ENCODE measurements around the gene CD2BP2. TPM values are rescaled to one million over a fixed set of nuclear protein-coding genes. Genes with fewer than 3 reads are reported as not detected.

Gene CD2BP2
- total and polyA plus RNA-seq, 9 of the 15 experiments (the other 6 are each of a cell fraction or from before 2014, with no cell fraction given): 3.9 to 51.1 (median 32.8) TPM

GRCh38 chr16:30377812-30378235 lies 22.7 kb upstream of the CD2BP2 start (continued):
- TF ChIP-seq, protein P1, sequence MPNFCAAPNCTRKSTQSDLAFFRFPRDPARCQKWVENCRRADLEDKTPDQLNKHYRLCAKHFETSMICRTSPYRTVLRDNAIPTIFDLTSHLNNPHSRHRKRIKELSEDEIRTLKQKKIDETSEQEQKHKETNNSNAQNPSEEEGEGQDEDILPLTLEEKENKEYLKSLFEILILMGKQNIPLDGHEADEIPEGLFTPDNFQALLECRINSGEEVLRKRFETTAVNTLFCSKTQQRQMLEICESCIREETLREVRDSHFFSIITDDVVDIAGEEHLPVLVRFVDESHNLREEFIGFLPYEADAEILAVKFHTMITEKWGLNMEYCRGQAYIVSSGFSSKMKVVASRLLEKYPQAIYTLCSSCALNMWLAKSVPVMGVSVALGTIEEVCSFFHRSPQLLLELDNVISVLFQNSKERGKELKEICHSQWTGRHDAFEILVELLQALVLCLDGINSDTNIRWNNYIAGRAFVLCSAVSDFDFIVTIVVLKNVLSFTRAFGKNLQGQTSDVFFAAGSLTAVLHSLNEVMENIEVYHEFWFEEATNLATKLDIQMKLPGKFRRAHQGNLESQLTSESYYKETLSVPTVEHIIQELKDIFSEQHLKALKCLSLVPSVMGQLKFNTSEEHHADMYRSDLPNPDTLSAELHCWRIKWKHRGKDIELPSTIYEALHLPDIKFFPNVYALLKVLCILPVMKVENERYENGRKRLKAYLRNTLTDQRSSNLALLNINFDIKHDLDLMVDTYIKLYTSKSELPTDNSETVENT (CRISPR knock-in tag; IDR thresholded peaks at IDR 0.05): no peak
- no peak for TF ChIP-seq ZNF551 (CRISPR knock-in tag; IDR thresholded peaks at IDR 0.05)
- no peak for TF ChIP-seq SAFB2 (IDR thresholded peaks at IDR 0.05; ENCODE audit: borderline replicate concordance, low read depth, low read length, severe bottlenecking)
- no peak for TF ChIP-seq MAFK (IDR thresholded peaks at IDR 0.05; ENCODE audit: low read length)
- TF ChIP-seq MCM5 (IDR thresholded peaks at IDR 0.05; ENCODE audit: low read depth): no peak
- TF ChIP-seq CBFB (CRISPR knock-in tag; IDR thresholded peaks at IDR 0.05): no peak
- TF ChIP-seq HSF4 (CRISPR knock-in tag; IDR thresholded peaks at IDR 0.05; ENCODE audit: borderline replicate concordance): no peak
- TF ChIP-seq RHOXF2B (CRISPR knock-in tag; conservative IDR thresholded peaks at IDR 0.05): no peak
- TF ChIP-seq, protein P2, sequence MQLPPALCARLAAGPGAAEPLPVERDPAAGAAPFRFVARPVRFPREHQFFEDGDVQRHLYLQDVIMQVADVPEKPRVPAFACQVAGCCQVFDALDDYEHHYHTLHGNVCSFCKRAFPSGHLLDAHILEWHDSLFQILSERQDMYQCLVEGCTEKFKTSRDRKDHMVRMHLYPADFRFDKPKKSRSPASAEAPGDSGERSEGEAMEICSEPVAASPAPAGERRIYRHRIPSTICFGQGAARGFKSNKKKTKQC (CRISPR knock-in tag; IDR thresholded peaks at IDR 0.05): no peak
- peak in 1 of 2 experiments; percentile 69; a peak in 1 of 4 replicates for TF ChIP-seq KDM4B (IDR thresholded peaks at IDR 0.05; ENCODE audit: borderline replicate concordance in 2 of 2, low read depth in 1 of 2)
- TF ChIP-seq, protein P3, sequence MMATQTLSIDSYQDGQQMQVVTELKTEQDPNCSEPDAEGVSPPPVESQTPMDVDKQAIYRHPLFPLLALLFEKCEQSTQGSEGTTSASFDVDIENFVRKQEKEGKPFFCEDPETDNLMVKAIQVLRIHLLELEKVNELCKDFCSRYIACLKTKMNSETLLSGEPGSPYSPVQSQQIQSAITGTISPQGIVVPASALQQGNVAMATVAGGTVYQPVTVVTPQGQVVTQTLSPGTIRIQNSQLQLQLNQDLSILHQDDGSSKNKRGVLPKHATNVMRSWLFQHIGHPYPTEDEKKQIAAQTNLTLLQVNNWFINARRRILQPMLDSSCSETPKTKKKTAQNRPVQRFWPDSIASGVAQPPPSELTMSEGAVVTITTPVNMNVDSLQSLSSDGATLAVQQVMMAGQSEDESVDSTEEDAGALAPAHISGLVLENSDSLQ (IDR thresholded peaks at IDR 0.05): peak; percentile 45
- TF ChIP-seq HMG20B (CRISPR knock-in tag; IDR thresholded peaks at IDR 0.05): no peak
- TF ChIP-seq ZNF57 (CRISPR knock-in tag; IDR thresholded peaks at IDR 0.05): no peak
- peak; percentile 43 for TF ChIP-seq PHF20 (IDR thresholded peaks at IDR 0.05; ENCODE audit: partially characterized antibody)
- peak; percentile 72; the same call in 1 of the 2 replicates for TF ChIP-seq PHF8 (IDR thresholded peaks at IDR 0.05; ENCODE audit: borderline replicate concordance, low read length)
- TF ChIP-seq MXI1 (IDR thresholded peaks at IDR 0.05; ENCODE audit: low read depth, low read length): no peak
- peak; percentile 65 for TF ChIP-seq CXXC5 (CRISPR knock-in tag; IDR thresholded peaks at IDR 0.05)
- no peak for TF ChIP-seq NFE2 (IDR thresholded peaks at IDR 0.05; ENCODE audit: low read depth)
- TF ChIP-seq HMGXB4 (CRISPR knock-in tag; IDR thresholded peaks at IDR 0.05): no peak
- no peak for TF ChIP-seq NR2C2 (CRISPR knock-in tag; IDR thresholded peaks at IDR 0.05)
- peak; percentile 65 for TF ChIP-seq NR2C2 (tag; IDR thresholded peaks at IDR 0.05)
- TF ChIP-seq SUPT5H (IDR thresholded peaks at IDR 0.05): peak; percentile 56
- TF ChIP-seq ZBTB43 (CRISPR knock-in tag; IDR thresholded peaks at IDR 0.05): no peak
- TF ChIP-seq CBFA2T3 (IDR thresholded peaks at IDR 0.05): no peak
